HG03103 (cell line): Measurements from ENCODE around the gene COL15A1.

Experiments
- ATAC-seq: cut with Tn5 transposase; IDR thresholded peaks from one replicate; pipeline ENCODE4 v1.9.1; 2021; ENCODE audit warnings: low read depth; ENCODE audit not compliant: unreplicated experiment

The COL15A1 gene

GRCh38 chr9:98915599-98915998 is 28.1 kb upstream of the COL15A1 start:
- ATAC-seq: no peak

DNA sequence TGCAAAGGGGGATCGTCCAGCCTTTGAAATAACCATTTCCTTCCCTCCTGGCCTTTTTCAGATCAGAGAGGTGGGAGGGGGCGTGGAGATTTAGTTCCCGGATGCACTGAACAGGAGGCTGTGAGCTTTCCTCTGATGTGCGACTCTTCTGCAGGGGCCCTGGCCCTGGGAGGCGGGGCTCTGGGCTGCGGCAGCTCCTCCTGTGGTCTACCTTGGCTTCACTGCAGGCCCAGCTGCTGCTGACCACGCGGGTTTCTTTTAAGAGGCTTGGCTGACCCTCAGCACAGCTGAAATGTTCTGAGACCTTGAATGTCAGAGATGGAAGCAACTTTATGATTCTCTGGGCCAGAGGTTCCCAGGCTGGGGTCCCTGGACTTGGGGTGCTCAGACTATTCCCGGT is 27.0 kb upstream of the COL15A1 start:
- no peak for ATAC-seq

GRCh38 chr9:98917746-98918487 is 25.8 kb upstream of the COL15A1 start:
- ATAC-seq: no peak

GRCh38 chr9:98921732-98922131 is 22.0 kb upstream of the COL15A1 start:
- ATAC-seq: no peak

DNA sequence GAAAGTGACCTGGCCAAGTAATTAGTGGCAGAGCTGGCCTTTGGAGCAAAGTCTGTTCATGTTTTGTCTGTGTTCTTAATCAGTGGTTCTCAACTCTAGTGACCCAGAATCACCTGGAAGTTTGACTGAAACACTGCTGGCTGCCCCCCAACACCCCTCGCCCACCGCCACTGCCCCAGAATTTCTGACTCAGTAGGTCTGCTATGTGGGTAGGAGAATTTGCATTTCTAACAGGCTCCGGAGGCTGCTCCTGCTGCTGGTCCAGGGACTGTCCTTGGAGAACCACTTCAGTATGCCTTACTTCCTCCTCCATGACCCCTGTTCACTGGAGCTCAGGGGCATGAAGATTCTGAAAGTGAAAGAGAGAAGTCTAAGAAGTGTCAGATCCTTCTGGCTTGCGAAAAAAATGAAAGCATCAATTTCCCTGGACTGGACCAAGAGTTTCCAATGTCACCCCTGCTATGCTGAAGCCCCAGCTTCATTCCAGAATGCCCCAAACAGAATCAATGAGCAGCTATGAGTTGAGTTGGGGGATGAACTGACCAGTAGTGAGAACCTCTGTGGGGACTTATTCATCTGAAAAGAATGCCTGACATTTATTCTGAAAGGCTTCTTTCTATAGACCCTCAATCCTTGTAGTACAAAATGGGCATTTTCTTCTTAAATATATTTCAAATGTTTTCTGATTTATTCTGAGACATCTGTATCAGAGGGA is 20.8 kb upstream of the COL15A1 start:
- ATAC-seq: no peak

- ATAC-seq: no peak
Measured at GRCh38 chr9:98923451-98924123, 20.1 kb upstream of the COL15A1 start.

- ATAC-seq: no peak
Measured at GRCh38 chr9:98924946-98925820, 18.5 kb upstream of the COL15A1 start.

- no peak for ATAC-seq
Measured at GRCh38 chr9:98925956-98926355, 17.8 kb upstream of the COL15A1 start.

DNA sequence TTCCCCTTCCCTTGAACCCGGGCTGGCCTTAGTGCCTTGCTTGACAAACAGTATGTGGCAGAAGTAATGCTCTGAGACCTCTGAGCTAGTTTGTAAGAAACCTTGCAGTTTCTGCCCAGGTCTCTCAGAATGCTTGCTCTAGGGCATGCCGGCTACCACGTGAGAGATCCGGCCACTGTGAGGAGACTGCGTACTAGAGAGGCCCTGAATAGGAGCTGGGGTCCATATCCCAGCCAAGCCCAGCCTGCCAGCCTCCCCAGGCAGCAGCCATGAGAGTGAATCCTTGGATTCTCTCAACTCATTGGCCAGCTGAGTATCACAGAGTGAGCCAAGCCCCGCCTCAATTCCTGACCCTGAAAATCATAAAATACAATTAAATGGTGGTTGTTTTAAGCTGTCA is 16.0 kb upstream of the COL15A1 start:
- ATAC-seq: no peak

GRCh38 chr9:98929071-98929470 is 14.6 kb upstream of the COL15A1 start:
- no peak for ATAC-seq

GRCh38 chr9:98929895-98930341 is 13.8 kb upstream of the COL15A1 start:
- ATAC-seq: no peak

GRCh38 chr9:98930792-98931191 is 12.9 kb upstream of the COL15A1 start:
- ATAC-seq: no peak

GRCh38 chr9:98931600-98932389 is 11.9 kb upstream of the COL15A1 start:
- no peak for ATAC-seq

DNA sequence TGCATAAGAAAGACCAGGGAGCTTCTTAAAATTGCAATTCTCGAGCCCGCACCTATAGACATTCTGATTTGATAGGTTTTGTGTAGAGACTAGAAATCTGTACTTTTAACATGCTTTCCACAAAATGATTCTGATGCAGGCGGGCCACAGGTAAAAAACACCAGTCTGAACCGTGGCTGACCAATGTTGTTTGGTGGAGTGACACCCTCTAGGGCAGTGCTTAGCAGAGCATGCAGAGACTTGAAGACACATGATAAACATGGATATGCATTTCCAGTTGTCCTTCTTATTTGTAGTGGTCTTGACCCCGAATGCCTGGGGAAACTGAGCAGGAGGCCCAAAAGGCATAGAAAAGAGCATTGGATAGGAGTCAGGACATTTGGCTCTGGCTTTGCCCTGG is 10.5 kb upstream of the COL15A1 start:
- no peak for ATAC-seq

DNA sequence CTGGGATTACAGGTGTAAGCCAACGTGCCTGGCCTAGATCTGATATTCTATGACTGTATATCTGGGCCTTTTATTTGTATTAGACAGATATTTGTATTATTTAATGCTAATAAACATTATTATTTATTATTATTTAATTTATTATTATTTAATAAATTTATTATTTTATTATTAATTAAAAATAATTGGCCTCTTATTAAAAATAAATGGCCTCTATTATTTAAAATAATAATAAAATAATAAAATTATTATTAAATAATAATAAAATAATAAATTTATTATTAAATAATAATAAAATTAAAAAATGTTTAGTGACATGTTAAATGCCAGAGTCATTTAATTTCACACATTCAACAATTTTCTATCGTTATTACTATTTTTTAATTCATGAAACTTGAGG is 9.8 kb upstream of the COL15A1 start:
- ATAC-seq: no peak

- no peak for ATAC-seq
Measured at GRCh38 chr9:98935071-98935505, 8.6 kb upstream of the COL15A1 start.

- ATAC-seq: no peak
Measured at GRCh38 chr9:98940276-98940675, 3.4 kb upstream of the COL15A1 start.

DNA sequence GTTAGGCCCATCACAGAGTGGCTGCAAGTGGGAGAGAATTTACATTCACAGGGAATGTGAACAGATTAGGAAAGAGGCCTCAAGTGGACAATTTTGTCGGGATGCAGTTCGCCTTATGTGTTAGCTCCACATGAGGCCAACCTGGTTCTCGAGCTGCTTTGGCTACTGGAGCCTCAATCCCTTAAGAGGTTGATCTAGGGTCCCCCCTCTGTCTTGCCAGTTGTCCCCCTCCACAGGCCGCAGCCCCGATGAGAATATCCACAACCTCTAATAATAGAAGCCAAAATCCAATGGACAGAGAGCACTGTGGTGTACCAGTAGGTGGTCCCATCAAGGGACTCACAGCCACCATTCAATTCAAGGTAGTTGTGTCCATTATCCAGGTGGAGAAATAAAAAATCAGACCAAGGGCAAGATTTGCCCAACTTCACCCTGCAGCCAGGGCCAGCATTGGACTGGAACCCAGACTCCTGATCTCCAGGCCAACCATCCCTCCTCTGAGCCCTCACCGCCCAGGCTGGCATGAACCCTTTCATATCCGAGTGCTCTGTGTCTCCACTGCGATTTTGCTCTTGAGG is 1.7 kb upstream of the COL15A1 start:
- no peak for ATAC-seq

- ATAC-seq: no peak
Measured at GRCh38 chr9:98942906-98943681, 613 bp upstream of the COL15A1 start.
